Osteoblast (primary cell): ENCODE measurements around the gene TERT. TPM values are rescaled to one million over a fixed set of nuclear protein-coding genes. Genes with fewer than 3 reads are reported as not detected.

ENCODE experiments used
- DNase-seq: peaks from one replicate; pipeline ENCODE4 v3.0.0; 2011; ENCODE audit warnings: low spot score, mixed read lengths; ENCODE audit not compliant: insufficient read length; ENCODE audit errors: missing footprints
- H2AFZ ChIP-seq: 2 replicates; pipeline ENCODE4 v1.6.0; 2011; ENCODE audit warnings: mild to moderate bottlenecking, low read length
- H3K27ac ChIP-seq: 2 replicates; pipeline ENCODE4 v1.5.1; 2011; ENCODE audit warnings: mild to moderate bottlenecking, low read depth, low read length, moderate library complexity
- H3K27me3 ChIP-seq: 2 replicates; pipeline ENCODE4 v1.6.0; 2012; ENCODE audit warnings: mild to moderate bottlenecking, control low read depth, inconsistent platforms, low read length, moderate library complexity; ENCODE audit not compliant: insufficient read depth
- H3K36me3 ChIP-seq: 2 replicates; pipeline ENCODE4 v1.5.1; 2011; ENCODE audit warnings: mild to moderate bottlenecking, low read length, control low read depth, moderate library complexity; ENCODE audit not compliant: insufficient read depth
- H3K4me1 ChIP-seq: 2 replicates; pipeline ENCODE4 v1.5.1; 2011; ENCODE audit warnings: mild to moderate bottlenecking, low read length, control low read depth, moderate library complexity; ENCODE audit not compliant: insufficient read depth
- H3K4me2 ChIP-seq: 2 replicates; pipeline ENCODE4 v1.6.0; 2011; ENCODE audit warnings: mild to moderate bottlenecking, low read length; ENCODE audit not compliant: insufficient read depth
- H3K4me3 ChIP-seq: fragments of 200-600 bp; sonication (generic); 3 replicates; pipeline ENCODE4 v1.5.1; 2012; ENCODE audit warnings: mild to moderate bottlenecking, low read length, inconsistent platforms; ENCODE audit not compliant: insufficient read depth
- H3K79me2 ChIP-seq: 2 replicates; pipeline ENCODE4 v1.6.0; 2012; ENCODE audit warnings: mild to moderate bottlenecking, low read length, control low read depth, inconsistent platforms; ENCODE audit not compliant: insufficient read depth
- H3K9me3 ChIP-seq: 2 replicates; pipeline ENCODE4 v1.5.1; 2011; ENCODE audit warnings: low read depth, low read length, control low read depth
- H4K20me1 ChIP-seq: 2 replicates; pipeline ENCODE4 v1.6.0; 2012; ENCODE audit warnings: mild to moderate bottlenecking, low read length, control low read depth; ENCODE audit not compliant: insufficient read depth
- CTCF ChIP-seq: IDR thresholded peaks from 2 replicates; pipeline ENCODE4 v1.5.1; 2011; ENCODE audit warnings: mild to moderate bottlenecking, low read depth, low read length, moderate library complexity; ENCODE audit errors: extremely low read depth
- total RNA-seq: library from RNA; depleted of rRNA; stranded (reverse); fragments of >200 nt; gene quantifications from 2 replicates; pipeline ENCODE4 v1.2.3, GENCODE V29; 2012

Gene TERT
- total RNA-seq, 1 donor, result not detected

GRCh38 chr5:1224631-1225030 lies 70.2 kb downstream of the TERT start:
- Histone ChIP-seq H3K27ac (no peak overlapping the region), H3K4me1 (no peaks in the 10 kb centered on the region), H3K79me2 (no peaks in the 10 kb centered on the region), H4K20me1 (no peaks in the 10 kb centered on the region), H3K9me3 (no peaks in the 10 kb centered on the region), H3K27me3 (peaks cover 10% of the 10 kb centered on the region), H3K4me2 (no peak overlapping the region), H3K36me3 (no peaks in the 10 kb centered on the region), H2AFZ (no peak overlapping the region), H3K4me3 (no peak overlapping the region)
- no peak for TF ChIP-seq CTCF
- no peak for DNase-seq

GRCh38 chr5:1223278-1223670 lies 71.6 kb downstream of the TERT start:
- H3K4me3 ChIP-seq, result no peak overlapping the region
- H3K9me3 ChIP-seq, result no peaks in the 10 kb centered on the region
- H3K79me2 ChIP-seq, result no peaks in the 10 kb centered on the region
- peaks cover 3% of the 10 kb centered on the region for H3K27me3 ChIP-seq
- no peaks in the 10 kb centered on the region for H4K20me1 ChIP-seq
- no peak for TF ChIP-seq CTCF
- no peaks in the 10 kb centered on the region for H3K4me1 ChIP-seq
- no peak overlapping the region for H2AFZ ChIP-seq
- H3K27ac ChIP-seq, result no peak overlapping the region
- no peaks in the 10 kb centered on the region for H3K36me3 ChIP-seq
- H3K4me2 ChIP-seq, result no peak overlapping the region
- no peak for DNase-seq

GRCh38 chr5:1222621-1223277 lies 72.1 kb downstream of the TERT start:
- no peak overlapping the region for H2AFZ ChIP-seq
- no peak for TF ChIP-seq CTCF
- no peaks in the 10 kb centered on the region for H4K20me1 ChIP-seq
- no peaks in the 10 kb centered on the region for H3K4me1 ChIP-seq
- H3K27ac ChIP-seq, result no peak overlapping the region
- DNase-seq, result no peak
- H3K9me3 ChIP-seq, result no peaks in the 10 kb centered on the region
- H3K27me3 ChIP-seq, result no peaks in the 10 kb centered on the region
- H3K79me2 ChIP-seq, result no peaks in the 10 kb centered on the region
- H3K36me3 ChIP-seq, result no peaks in the 10 kb centered on the region
- no peak overlapping the region for H3K4me2 ChIP-seq
- no peak overlapping the region for H3K4me3 ChIP-seq

- Histone ChIP-seq H3K79me2 (no peaks in the 10 kb centered on the region), H2AFZ (no peak overlapping the region), H3K4me3 (no peak overlapping the region), H4K20me1 (no peaks in the 10 kb centered on the region), H3K4me1 (no peaks in the 10 kb centered on the region), H3K27ac (no peak overlapping the region), H3K27me3 (no peaks in the 10 kb centered on the region), H3K9me3 (no peaks in the 10 kb centered on the region), H3K36me3 (no peaks in the 10 kb centered on the region), H3K4me2 (no peak overlapping the region)
- no peak for DNase-seq
- no peak for TF ChIP-seq CTCF
Observed at GRCh38 chr5:1222147-1222546, 72.7 kb downstream of the TERT start.
